VCaP (cell line): ENCODE measurements around the gene MYZAP.

Source experiments
- H3K27ac ChIP-seq: fragments of 450-650 bp; 2 replicates; pipeline ENCODE4 v1.5.1; 2017
- CTCF ChIP-seq: fragments of 450-650 bp; conservative IDR thresholded peaks from 2 replicates; pipeline ENCODE4 v1.5.1; 2017; ENCODE audit warnings: mild to moderate bottlenecking, moderate library complexity

Gene MYZAP

GRCh38 chr15:57562196-57562769 lies 29.4 kb upstream of the MYZAP start:
- no peak for TF ChIP-seq CTCF
- no peak overlapping the region for H3K27ac ChIP-seq

GRCh38 chr15:57563416-57563815 lies 28.3 kb upstream of the MYZAP start:
- TF ChIP-seq CTCF, result no peak
- no peak overlapping the region for H3K27ac ChIP-seq

GRCh38 chr15:57565311-57565710 lies 26.4 kb upstream of the MYZAP start:
- H3K27ac ChIP-seq, result no peak overlapping the region; the same call in 1 of the 2 replicates
- no peak for TF ChIP-seq CTCF

- peak overlapping the region; percentile 47 for H3K27ac ChIP-seq
- TF ChIP-seq CTCF, result no peak
These were observed 24.9 kb upstream of the MYZAP start for GRCh38 chr15:57566834-57567233.

GRCh38 chr15:57567891-57568290 lies 23.8 kb upstream of the MYZAP start:
- peak overlapping the region; percentile 47 for H3K27ac ChIP-seq
- no peak for TF ChIP-seq CTCF

GRCh38 chr15:57568299-57568698 lies 23.4 kb upstream of the MYZAP start:
- TF ChIP-seq CTCF, result no peak
- peak overlapping the region; percentile 47; the same call in 1 of the 2 replicates for H3K27ac ChIP-seq

- no peak for TF ChIP-seq CTCF
- no peak overlapping the region for H3K27ac ChIP-seq
These were observed 21.4 kb upstream of the MYZAP start for GRCh38 chr15:57570340-57570739.
